NB4 (cell line): ENCODE data around the gene ZCCHC7.

Source experiments
- CTCF ChIP-seq: IDR thresholded peaks from one replicate; pipeline ENCODE4 v1.5.1; 2012; ENCODE audit warnings: low read depth, low read length
- POLR2A ChIP-seq: IDR thresholded peaks from 2 replicates; pipeline ENCODE4 v1.6.1; 2011; ENCODE audit warnings: mild to moderate bottlenecking; ENCODE audit not compliant: insufficient read length; ENCODE audit errors: extremely low read depth

- TF ChIP-seq CTCF (no peak), POLR2A (no peak)
These were observed 89.3 kb downstream of the ZCCHC7 start for GRCh38 chr9:37209431-37210386.
